H9 (cell line): Measurements from ENCODE around the gene SPATS2. TPM values are rescaled to one million over a fixed set of nuclear protein-coding genes. Genes with fewer than 3 reads are reported as not detected.

Source experiments
- DNase-seq: peaks from one replicate; pipeline ENCODE4 v3.0.0-alpha.2; 2017
- H2AFZ ChIP-seq: one replicate; pipeline ENCODE4 v1.6.1; 2013; ENCODE audit warnings: mild to moderate bottlenecking, low read length, control low read depth, moderate library complexity
- H2AK5ac ChIP-seq: 2 replicates; pipeline ENCODE4 v1.6.1; 2013; ENCODE audit warnings: low read length, control low read depth, mixed read lengths; ENCODE audit not compliant: insufficient read length
- H2BK120ac ChIP-seq: one replicate; pipeline ENCODE4 v1.6.1; 2013; ENCODE audit warnings: low read depth, mild to moderate bottlenecking, low read length, control low read depth, inconsistent platforms; ENCODE audit not compliant: poor library complexity, severe bottlenecking
- H2BK12ac ChIP-seq: 2 replicates; pipeline ENCODE4 v1.6.1; 2013; ENCODE audit warnings: low read length, control low read depth, mixed read lengths, low read depth; ENCODE audit not compliant: insufficient read length
- H2BK15ac ChIP-seq: 2 replicates; pipeline ENCODE4 v1.6.1; 2013; ENCODE audit warnings: low read depth, low read length, control low read depth
- H2BK20ac ChIP-seq: one replicate; pipeline ENCODE4 v1.6.1; 2013; ENCODE audit warnings: low read depth, mild to moderate bottlenecking, low read length, control low read depth, inconsistent platforms; ENCODE audit not compliant: poor library complexity, severe bottlenecking
- H2BK5ac ChIP-seq: 2 replicates; pipeline ENCODE4 v1.6.1; 2013; ENCODE audit warnings: low read length, control low read depth, mixed read lengths; ENCODE audit not compliant: insufficient read length
- H3K14ac ChIP-seq: 2 replicates; pipeline ENCODE4 v1.6.1; 2013; ENCODE audit warnings: low read length, control low read depth; ENCODE audit not compliant: insufficient read depth
- H3K18ac ChIP-seq: 2 replicates; pipeline ENCODE4 v1.6.1; 2013; ENCODE audit warnings: low read depth, mild to moderate bottlenecking, mixed read lengths, low read length, control low read depth; ENCODE audit not compliant: insufficient read length
- H3K23ac ChIP-seq: 2 replicates; pipeline ENCODE4 v1.6.1; 2013; ENCODE audit warnings: low read length, control low read depth, mixed read lengths, low read depth; ENCODE audit not compliant: insufficient read length
- H3K23me2 ChIP-seq: 2 replicates; pipeline ENCODE4 v1.6.1; 2013; ENCODE audit warnings: low read depth, mild to moderate bottlenecking, mixed read lengths, low read length, control low read depth; ENCODE audit not compliant: insufficient read length, poor library complexity, severe bottlenecking
- H3K27ac ChIP-seq: 2 replicates; pipeline ENCODE4 v1.5.1; 2013; ENCODE audit warnings: low read length, control low read depth, mixed read lengths, low read depth; ENCODE audit not compliant: insufficient read length
- H3K27me3 ChIP-seq: 2 replicates; pipeline ENCODE4 v1.6.1; 2013; ENCODE audit warnings: low read length, control low read depth, inconsistent platforms; ENCODE audit not compliant: insufficient read depth
- H3K4ac ChIP-seq: 2 replicates; pipeline ENCODE4 v1.6.1; 2013; ENCODE audit warnings: low read depth, mild to moderate bottlenecking, control low read depth, inconsistent platforms, low read length, moderate library complexity
- H3K4me1 ChIP-seq: 2 replicates; pipeline ENCODE4 v1.6.1; 2013; ENCODE audit warnings: low read length, control low read depth, inconsistent platforms; ENCODE audit not compliant: insufficient read depth
- H3K4me2 ChIP-seq: 2 replicates; pipeline ENCODE4 v1.6.1; 2013; ENCODE audit warnings: low read length, control low read depth, mixed read lengths; ENCODE audit not compliant: insufficient read length, insufficient read depth
- H3K56ac ChIP-seq: 2 replicates; pipeline ENCODE4 v1.6.1; 2013; ENCODE audit warnings: low read depth, mild to moderate bottlenecking, mixed read lengths, low read length, control low read depth; ENCODE audit not compliant: insufficient read length
- H3K79me1 ChIP-seq: 2 replicates; pipeline ENCODE4 v1.6.1; 2013; ENCODE audit warnings: low read depth, mild to moderate bottlenecking, moderate library complexity, low read length, control low read depth, inconsistent platforms; ENCODE audit not compliant: insufficient read depth, poor library complexity, severe bottlenecking
- H3K79me2 ChIP-seq: 2 replicates; pipeline ENCODE4 v1.6.1; 2013; ENCODE audit warnings: low read length, control low read depth, inconsistent platforms; ENCODE audit not compliant: insufficient read depth
- H3K9ac ChIP-seq: 2 replicates; pipeline ENCODE4 v1.6.1; 2013; ENCODE audit warnings: low read length, control low read depth, mixed read lengths; ENCODE audit not compliant: insufficient read length; ENCODE audit errors: extremely low read depth
- H3K9me3 ChIP-seq: one replicate; pipeline ENCODE4 v1.6.1; 2013; ENCODE audit warnings: low read depth, low read length, inconsistent platforms; ENCODE audit not compliant: control insufficient read depth
- H3T11ph ChIP-seq: one replicate; pipeline ENCODE4 v1.6.1; 2013; ENCODE audit warnings: mild to moderate bottlenecking, low read length, control low read depth, inconsistent platforms
- H4K20me1 ChIP-seq: one replicate; pipeline ENCODE4 v1.6.1; 2013; ENCODE audit not compliant: control insufficient read depth, insufficient read length, insufficient read depth
- H4K5ac ChIP-seq: 2 replicates; pipeline ENCODE4 v1.6.1; 2013; ENCODE audit warnings: low read depth, mild to moderate bottlenecking, mixed read lengths, low read length, control low read depth; ENCODE audit not compliant: insufficient read length
- H4K8ac ChIP-seq: replicated peaks from 2 replicates; pipeline ENCODE4 v1.6.1; 2013; ENCODE audit warnings: low read length, control low read depth, mixed read lengths, low read depth; ENCODE audit not compliant: insufficient read length
- H4K91ac ChIP-seq: 2 replicates; pipeline ENCODE4 v1.6.1; 2013; ENCODE audit warnings: low read depth, mild to moderate bottlenecking, moderate library complexity, mixed read lengths, low read length, control low read depth; ENCODE audit not compliant: insufficient read length
- H3K27ac Mint-ChIP-seq, 3 experiments: 2 replicates in 2 of 3; 3 replicates in 1 of 3; pipeline ENCODE4 v1.8.0; 2020 to 2021; ENCODE audit warnings: mixed read lengths in 3 of 3, mild to moderate bottlenecking in 1 of 3, moderate library complexity in 1 of 3
- H3K27me3 Mint-ChIP-seq: 2 replicates; pipeline ENCODE4 v1.8.0; 2021; ENCODE audit warnings: low read depth, mild to moderate bottlenecking, moderate library complexity, mixed read lengths
- H3K36me3 Mint-ChIP-seq, 3 experiments: 2 replicates in 2 of 3; 3 replicates in 1 of 3; pipeline ENCODE4 v1.8.0; 2020 to 2021; ENCODE audit warnings: low read depth in 3 of 3, mixed read lengths in 3 of 3; ENCODE audit not compliant: insufficient read depth in 1 of 3
- H3K4me1 Mint-ChIP-seq, 2 experiments: 2 replicates each; pipeline ENCODE4 v1.8.0; 2020; ENCODE audit warnings: mixed read lengths in 2 of 2
- H3K4me3 Mint-ChIP-seq, 2 experiments: 2 replicates in 1 of 2; 3 replicates in 1 of 2; pipeline ENCODE4 v1.8.0; 2020 to 2021; ENCODE audit warnings: mild to moderate bottlenecking in 2 of 2, mixed read lengths in 2 of 2, moderate library complexity in 1 of 2
- H3K9me3 Mint-ChIP-seq, 2 experiments: 2 replicates in 1 of 2; 3 replicates in 1 of 2; pipeline ENCODE4 v1.8.0; 2020; ENCODE audit warnings: mild to moderate bottlenecking in 2 of 2, mixed read lengths in 2 of 2, moderate library complexity in 1 of 2
- CTCF ChIP-seq: fragments of 200-600 bp; sonication (generic); conservative IDR thresholded peaks from 3 replicates; pipeline ENCODE4 v1.8.0; 2021; ENCODE audit warnings: antibody characterized with exemption, mild to moderate bottlenecking
- WGBS: extraction: QIAGEN DNeasy Blood & Tissue Kit; methylation state at CpG from one replicate; pipeline ENCODE4 v1.1.7; 2013; ENCODE audit warnings: missing lambda C conversion rate, low lambda C conversion rate, mixed read lengths; ENCODE audit not compliant: insufficient read length; ENCODE audit errors: extremely low coverage; 5-methylcytosine and 5-hydroxymethylcytosine counted together
- total RNA-seq: library from RNA; stranded (reverse); gene quantifications from 2 replicates; pipeline ENCODE4 v1.2.1, GENCODE V29; 2021

SPATS2 gene
- total RNA-seq, 1 experiment from 2014 or later: 17.1 TPM

- Histone ChIP-seq H4K5ac (no peak overlapping the region), H2BK5ac (no peak overlapping the region), H3K14ac (no peak overlapping the region), H2AK5ac (no peak overlapping the region), H3K4me1 (no peaks in the 10 kb centered on the region), H2BK15ac (no peak overlapping the region), H3K18ac (no peak overlapping the region), H2BK120ac (no peak overlapping the region), H3K23ac (no peak overlapping the region), H4K20me1 (no peaks in the 10 kb centered on the region), H3K23me2 (no peaks in the 10 kb centered on the region), H3K9me3 (no peaks in the 10 kb centered on the region), H4K8ac (no peak overlapping the region), H3K27me3 (peaks cover 9% of the 10 kb centered on the region; the same call in 1 of the 2 replicates), H2BK20ac (no peak overlapping the region), H3K79me2 (no peaks in the 10 kb centered on the region), H2AFZ (no peak overlapping the region), H2BK12ac (no peak overlapping the region), H3K27ac (no peak overlapping the region), H4K91ac (no peak overlapping the region), H3K4me2 (no peak overlapping the region), H3K79me1 (no peaks in the 10 kb centered on the region), H3K4ac (no peak overlapping the region), H3K9ac (no peak overlapping the region), H3T11ph (no peak overlapping the region), H3K56ac (no peak overlapping the region)
- H3K27ac Mint-ChIP-seq: no peak overlapping the region
- DNase-seq: no peak
- H3K36me3 Mint-ChIP-seq: peaks cover 4 to 12% (median 8%) of the 10 kb centered on the region in 3 experiments; a peak in 5 of 7 replicates
- H3K27me3 Mint-ChIP-seq: peaks cover 33% of the 10 kb centered on the region
- H3K9me3 Mint-ChIP-seq: no peaks in the 10 kb centered on the region; a peak in 1 of 5 replicates
- H3K4me1 Mint-ChIP-seq: peaks cover 9 to 16% of the 10 kb centered on the region in 2 experiments
- H3K4me3 Mint-ChIP-seq: no peak overlapping the region
- TF ChIP-seq CTCF: no peak
- WGBS: no CpG with 5 or more reads among the region's 2 CpGs
These were observed 164.5 kb downstream of the SPATS2 start for GRCh38 chr12:49531745-49532144.
